Epithelial cell of prostate (primary cell): Measurements from ENCODE around the gene HOXC10.

Experiments
- DNase-seq: peaks from one replicate; pipeline ENCODE4 v3.0.0-alpha.2; 2011; ENCODE audit warnings: low read depth, low spot score
- H3K27ac ChIP-seq: fragments of 450-650 bp; 2 replicates; pipeline ENCODE4 v1.5.1; 2017; ENCODE audit warnings: mild to moderate bottlenecking

Gene HOXC10

GRCh38 chr12:54000116-54001114, 15.5 kb downstream of the HOXC10 start, which contains the start of gene HOXC9:
Gene HOXC9 (plus strand): TSS chr12:54000161. CDS start chr12:54000189, 28 bp downstream.
- H3K27ac ChIP-seq = no peak within 1 kb of the TSS
- DNase-seq = no peak

- H3K27ac ChIP-seq = no peak overlapping the region
- no peak for DNase-seq
Observed at GRCh38 chr12:54001283-54002187, 16.6 kb downstream of the HOXC10 start.

- DNase-seq = no peak
- no peak overlapping the region for H3K27ac ChIP-seq
Observed at GRCh38 chr12:54002278-54002914, 17.4 kb downstream of the HOXC10 start.

- no peak for DNase-seq
- no peak overlapping the region for H3K27ac ChIP-seq
Observed at GRCh38 chr12:54002915-54003389, 18.0 kb downstream of the HOXC10 start.

- DNase-seq = no peak
- no peak overlapping the region for H3K27ac ChIP-seq
Observed at GRCh38 chr12:54003625-54004024, 18.7 kb downstream of the HOXC10 start.

- DNase-seq = no peak
- no peak overlapping the region for H3K27ac ChIP-seq
Observed at GRCh38 chr12:54004063-54004840, 19.3 kb downstream of the HOXC10 start.

- no peak for DNase-seq
- H3K27ac ChIP-seq = no peak overlapping the region
Observed at GRCh38 chr12:54004841-54005530, 20.0 kb downstream of the HOXC10 start.

GRCh38 chr12:54005531-54005852, 20.5 kb downstream of the HOXC10 start:
- DNase-seq = no peak
- no peak overlapping the region for H3K27ac ChIP-seq

- no peak for DNase-seq
- no peak overlapping the region for H3K27ac ChIP-seq
Observed at GRCh38 chr12:54005853-54006558, 21.1 kb downstream of the HOXC10 start.

GRCh38 chr12:54006559-54007220, 21.7 kb downstream of the HOXC10 start:
- H3K27ac ChIP-seq = no peak overlapping the region

GRCh38 chr12:54007538-54008259, 22.8 kb downstream of the HOXC10 start:
- H3K27ac ChIP-seq = no peak overlapping the region
- no peak for DNase-seq

More at GRCh38 chr12:54006559-54007220, 21.7 kb downstream of the HOXC10 start:
- DNase-seq = no peak

GRCh38 chr12:54008260-54008552, 23.3 kb downstream of the HOXC10 start:
- no peak overlapping the region for H3K27ac ChIP-seq

GRCh38 chr12:54009171-54010052, 24.5 kb downstream of the HOXC10 start:
- no peak for DNase-seq
- no peak overlapping the region for H3K27ac ChIP-seq

More at GRCh38 chr12:54008260-54008552, 23.3 kb downstream of the HOXC10 start:
- DNase-seq = no peak

- no peak overlapping the region for H3K27ac ChIP-seq
Observed at GRCh38 chr12:54010053-54010971, 25.4 kb downstream of the HOXC10 start.

GRCh38 chr12:54010972-54011664, 26.2 kb downstream of the HOXC10 start:
- DNase-seq = no peak
- H3K27ac ChIP-seq = no peak overlapping the region

More at GRCh38 chr12:54010053-54010971, 25.4 kb downstream of the HOXC10 start:
- DNase-seq = no peak
